Esophagus muscularis mucosa (tissue), 4 donors: ENCODE results near the gene HSD11B1L. TPM values are rescaled to one million over a fixed set of nuclear protein-coding genes. Genes with fewer than 3 reads are reported as not detected.

Source experiments
- DNase-seq: peaks from one replicate; pipeline ENCODE4 v3.0.0-alpha.2; 2017; ENCODE audit errors: extremely low spot score
- H3K27ac ChIP-seq, 4 donors: fragments of 200-600 bp; sonication (generic); replicated peaks in 1 of 4; 1 replicate in 3 of 4; 2 replicates in 1 of 4; pipeline ENCODE4 v1.5.1; 2016 to 2019; ENCODE audit warnings: mild to moderate bottlenecking in 1 of 4
- H3K27me3 ChIP-seq, 4 donors: fragments of 200-600 bp; sonication (generic); one replicate each; pipeline versions ENCODE4 v1.5.1 to v1.6.0; 2016 to 2019
- H3K36me3 ChIP-seq, 4 donors: fragments of 200-600 bp; sonication (generic); one replicate each; pipeline ENCODE4 v1.5.1; 2016 to 2019
- H3K4me1 ChIP-seq, 4 donors: fragments of 200-600 bp; sonication (generic); one replicate each; pipeline ENCODE4 v1.5.1; 2016 to 2019
- H3K4me3 ChIP-seq, 4 donors: fragments of 200-600 bp; sonication (generic); 1 replicate in 2 of 4; 2 replicates in 2 of 4; pipeline ENCODE4 v1.5.1; 2016 to 2019; ENCODE audit warnings: mild to moderate bottlenecking in 4 of 4, moderate library complexity in 1 of 4
- H3K9me3 ChIP-seq, 4 donors: fragments of 200-600 bp; sonication (generic); 1 replicate in 3 of 4; 2 replicates in 1 of 4; pipeline ENCODE4 v1.5.1; 2016 to 2019
- CTCF ChIP-seq, 3 experiments: fragments of 200-600 bp in 2 of 3; fragments of 450-650 bp in 1 of 3; sonication (generic) in 2 of 3; IDR thresholded peaks; one replicate each; pipeline ENCODE4 v1.5.1; 2017 to 2019; ENCODE audit warnings: antibody characterized with exemption in 3 of 3, mild to moderate bottlenecking in 2 of 3, moderate library complexity in 1 of 3
- EP300 ChIP-seq: sonication (generic); formaldehyde crosslinking; IDR thresholded peaks from one replicate; pipeline ENCODE4 v1.6.1; 2017; ENCODE audit warnings: antibody characterized with exemption
- POLR2A ChIP-seq: fragments of 450-650 bp; IDR thresholded peaks from one replicate; pipeline ENCODE4 v1.6.1; 2017; ENCODE audit warnings: antibody characterized with exemption, moderate library complexity, mild to moderate bottlenecking, low read depth
- POLR2AphosphoS5 ChIP-seq, 2 donors: sonication (generic); formaldehyde crosslinking; IDR thresholded peaks; one replicate each; pipeline ENCODE4 v1.6.1; 2017; ENCODE audit warnings: antibody characterized with exemption in 2 of 2
- WGBS: methylation state at CpG from one replicate; pipeline ENCODE4 v1.1.5; 2018; 5-methylcytosine and 5-hydroxymethylcytosine counted together
- intact Hi-C: fragments of 100-400 bp; cut with DNase I; formaldehyde crosslinking; loops from one replicate; pipeline ENCODE4 v1.15.1; 2023
- total RNA-seq, 4 donors: library from RNA; depleted of rRNA; stranded (reverse); fragments of >200 nt; gene quantifications; one replicate each; pipeline versions ENCODE4 v1.1.0 to v1.2.1, GENCODE V29; 2016

The HSD11B1L gene
- total RNA-seq, 4 donors from 2014 or later: 15.0 to 21.8 (median 17.8) TPM

- H3K36me3 ChIP-seq: peaks cover 0 to 14% (median 11%) of the 10 kb centered on the region in 4 donors
- H3K4me1 ChIP-seq: peaks cover 17 to 42% (median 37%) of the 10 kb centered on the region in 4 donors
- H3K9me3 ChIP-seq: no peaks in the 10 kb centered on the region
- no peak for DNase-seq
- H3K4me3 ChIP-seq: no peak overlapping the region
- no peak for TF ChIP-seq CTCF (IDR thresholded peaks at IDR 0.05)
- no peak for TF ChIP-seq EP300
- TF ChIP-seq POLR2A: no peak
- no peaks in the 10 kb centered on the region for H3K27me3 ChIP-seq
- intact Hi-C loops: loop anchor here (5.0 kb wide), 1 partner anchor 60 kb away; the partner anchor contains the start of genes SAFB and SAFB2
- 93% methylated on average over 3 of the region's 3 CpGs for WGBS
- no peak overlapping the region for H3K27ac ChIP-seq
These were observed 1.3 kb downstream of the HSD11B1L start for GRCh38 chr19:5682107-5682482.

GRCh38 chr19:5683177-5683886, 2.5 kb downstream of the HSD11B1L start:
- Histone ChIP-seq H3K4me1 (peaks cover 17 to 44% (median 42%) of the 10 kb centered on the region in 4 donors), H3K9me3 (no peaks in the 10 kb centered on the region), H3K27ac (no peak overlapping the region), H3K27me3 (no peaks in the 10 kb centered on the region), H3K4me3 (no peak overlapping the region), H3K36me3 (peaks cover 0 to 5% (median 4%) of the 10 kb centered on the region in 4 donors)
- 88% methylated on average over 10 of the region's 10 CpGs for WGBS
- DNase-seq: no peak
- TF ChIP-seq CTCF (IDR thresholded peaks at IDR 0.05): no peak
- no peak for TF ChIP-seq POLR2AphosphoS5 (IDR thresholded peaks at IDR 0.05)
- TF ChIP-seq POLR2A: no peak
- TF ChIP-seq EP300: no peak
- intact Hi-C loops: loop anchor here (5.0 kb wide), 1 partner anchor 61 kb away; the partner anchor contains the start of genes SAFB and SAFB2

GRCh38 chr19:5684694-5685430, 4.0 kb downstream of the HSD11B1L start:
- intact Hi-C loops: loop anchor here (5.0 kb wide), 1 partner anchor 63 kb away; the partner anchor contains the start of genes SAFB and SAFB2
- Histone ChIP-seq H3K9me3 (no peaks in the 10 kb centered on the region), H3K4me1 (peaks cover 8 to 38% (median 33%) of the 10 kb centered on the region in 4 donors), H3K4me3 (no peak overlapping the region), H3K27me3 (no peaks in the 10 kb centered on the region), H3K27ac (no peak overlapping the region), H3K36me3 (no peaks in the 10 kb centered on the region)
- TF ChIP-seq POLR2AphosphoS5 (IDR thresholded peaks at IDR 0.05) (no peak), CTCF (IDR thresholded peaks at IDR 0.05) (no peak), POLR2A (no peak), EP300 (no peak)
- no peak for DNase-seq
- 94% methylated on average over 7 of the region's 22 CpGs for WGBS

- intact Hi-C loops: no loop called here
- DNase-seq: no peak
- no peak for TF ChIP-seq POLR2A
- Histone ChIP-seq H3K36me3 (no peaks in the 10 kb centered on the region), H3K4me3 (peak overlapping the region; percentile 63 to 72 (median 66)), H3K4me1 (peaks cover 8 to 39% (median 35%) of the 10 kb centered on the region in 4 donors), H3K27me3 (no peaks in the 10 kb centered on the region), H3K27ac (peak overlapping the region; percentile 82 to 89 (median 85)), H3K9me3 (no peaks in the 10 kb centered on the region)
- 15% methylated on average over 4 of the region's 16 CpGs for WGBS
These were observed 5.5 kb downstream of the HSD11B1L start for GRCh38 chr19:5686326-5686646.

GRCh38 chr19:5686647-5687359, 6.0 kb downstream of the HSD11B1L start:
- H3K9me3 ChIP-seq: no peaks in the 10 kb centered on the region
- DNase-seq: peak; percentile 100
- peaks cover 0 to 4% (median 3%) of the 10 kb centered on the region in 4 donors for H3K36me3 ChIP-seq
- peaks cover 12 to 39% (median 35%) of the 10 kb centered on the region in 4 donors for H3K4me1 ChIP-seq
- intact Hi-C loops: no loop called here
- 0% methylated on average over 26 of the region's 59 CpGs for WGBS
- no peaks in the 10 kb centered on the region for H3K27me3 ChIP-seq
- no peak for TF ChIP-seq POLR2A
- TF ChIP-seq CTCF (IDR thresholded peaks at IDR 0.05): peak; percentile 78 to 93 (median 85)
- peak; percentile 42 to 73 for TF ChIP-seq POLR2AphosphoS5 (IDR thresholded peaks at IDR 0.05)
- H3K4me3 ChIP-seq: peak overlapping the region; percentile 63 to 72 (median 66)
- H3K27ac ChIP-seq: peak overlapping the region; percentile 82 to 89 (median 85)
